ENCODE measurements around the gene ARHGEF17. TPM values are rescaled to one million over a fixed set of nuclear protein-coding genes. Genes with fewer than 3 reads are reported as not detected.

The ARHGEF17 gene
- total and polyA plus RNA-seq, 2 of the 8 experiments (the other 6 are each of a cell fraction or from before 2014, with no cell fraction given) = 11.3 to 14.6 TPM

DNA sequence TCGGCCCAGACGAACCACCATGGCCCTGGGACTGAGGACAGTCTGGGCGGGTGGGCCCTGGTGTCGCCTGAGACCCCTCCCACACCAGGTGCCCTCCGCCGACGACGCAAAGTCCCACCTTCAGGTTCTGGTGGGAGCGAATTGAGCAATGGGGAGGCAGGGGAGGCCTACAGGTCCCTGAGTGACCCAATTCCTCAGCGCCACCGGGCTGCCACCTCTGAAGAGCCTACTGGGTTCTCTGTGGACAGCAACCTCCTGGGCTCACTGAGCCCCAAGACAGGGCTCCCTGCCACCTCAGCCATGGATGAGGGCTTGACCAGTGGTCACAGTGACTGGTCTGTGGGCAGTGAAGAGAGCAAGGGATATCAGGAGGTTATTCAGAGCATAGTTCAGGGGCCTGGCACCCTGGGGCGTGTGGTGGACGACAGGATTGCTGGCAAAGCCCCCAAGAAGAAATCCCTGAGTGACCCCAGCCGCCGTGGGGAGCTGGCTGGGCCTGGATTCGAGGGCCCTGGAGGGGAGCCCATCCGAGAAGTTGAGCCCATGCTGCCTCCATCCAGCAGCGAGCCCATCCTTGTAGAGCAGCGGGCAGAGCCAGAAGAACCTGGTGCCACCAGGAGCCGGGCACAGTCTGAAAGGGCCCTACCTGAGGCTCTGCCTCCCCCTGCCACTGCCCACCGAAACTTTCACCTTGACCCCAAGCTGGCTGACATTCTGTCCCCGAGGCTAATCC, 2.8 kb downstream of the ARHGEF17 start:
- Histone ChIP-seq H3K9ac (replicated peaks in 1 of 4; ENCODE audit: extremely low read depth in 1 of 4, low read depth in 3 of 4, low read length in 3 of 4) (no peak overlapping the region), H2BK15ac (ENCODE audit: low read length) (no peak overlapping the region), H3K4ac (replicated peaks; ENCODE audit: insufficient read length, low read depth, low read length) (no peak overlapping the region), H3K9me3 (ENCODE audit: insufficient read depth in 2 of 2, low read depth in 1 of 2, low read length in 1 of 2) (no peaks in the 10 kb centered on the region), H4K91ac (replicated peaks; ENCODE audit: insufficient read length, low read length) (no peak overlapping the region), H3K27ac (ENCODE audit: low read depth, low read length) (no peak overlapping the region), H3K4me1 (replicated peaks in 1 of 4; ENCODE audit: control insufficient read depth in 3 of 4, insufficient read depth in 4 of 4, low read length in 3 of 4) (peaks cover 3 to 25% (median 12%) of the 10 kb centered on the region in 4 experiments), H3K23ac (ENCODE audit: insufficient read length) (no peak overlapping the region), H3K79me1 (ENCODE audit: low read depth, low read length) (peaks cover 7% of the 10 kb centered on the region), H2BK20ac (ENCODE audit: low read length) (no peak overlapping the region), H3K18ac (ENCODE audit: extremely low read depth, low read length) (no peak overlapping the region), H4K5ac (ENCODE audit: insufficient read length, low read depth, low read length) (no peak overlapping the region), H2AFZ (ENCODE audit: low read length) (no peak overlapping the region), H4K8ac (ENCODE audit: extremely low read depth, insufficient read depth, low read length) (no peak overlapping the region), H3K14ac (ENCODE audit: insufficient read length) (no peak overlapping the region), H2BK5ac (ENCODE audit: low read depth, low read length) (no peak overlapping the region), H3K56ac (replicated peaks; ENCODE audit: insufficient read length, low read depth, low read length) (no peak overlapping the region), H4K20me1 (replicated peaks in 1 of 2; ENCODE audit: control insufficient read depth in 1 of 2, insufficient read depth in 2 of 2, low read length in 2 of 2) (peaks cover 11 to 33% of the 10 kb centered on the region in 2 experiments), H3K79me2 (ENCODE audit: control insufficient read depth in 1 of 2, insufficient read depth in 2 of 2, low read length in 2 of 2) (no peaks in the 10 kb centered on the region), H2BK12ac (ENCODE audit: low read depth, low read length) (0 out of 2 replicates have a peak overlapping the region, but pooled peaks have one; percentile 33), H3K4me2 (ENCODE audit: insufficient read depth in 1 of 2, low read depth in 2 of 2, low read length in 2 of 2) (no peak overlapping the region), H3K36me3 (ENCODE audit: control insufficient read depth in 2 of 4, insufficient read depth in 4 of 4, low read length in 3 of 4) (no peaks in the 10 kb centered on the region), H2BK120ac (replicated peaks; ENCODE audit: low read depth, low read length) (no peak overlapping the region), H2AK5ac (ENCODE audit: low read depth, low read length) (no peak overlapping the region), H3K23me2 (ENCODE audit: low read depth, low read length) (peaks cover 18% of the 10 kb centered on the region), H3K4me3 (ENCODE audit: extremely low read depth in 1 of 4, insufficient read depth in 2 of 4, low read depth in 3 of 4, low read length in 4 of 4) (no peak overlapping the region), H3K27me3 (replicated peaks in 1 of 4; ENCODE audit: control insufficient read depth in 3 of 4, extremely low read depth in 1 of 4, insufficient read depth in 3 of 4, low read length in 3 of 4) (peaks cover 0 to 38% (median 28%) of the 10 kb centered on the region in 4 experiments; a peak in 6 of 7 replicates)
- no peak for DNase-seq (ENCODE audit: low read depth in 1 of 2, low spot score in 2 of 2)
- CTCF ChIA-PET (ENCODE audit: partially characterized antibody) = interaction anchor here (0.6 to 25.1 kb wide), 6 partner anchors 14 to 81 kb away, joined by 3 to 383 read pairs (median 172); no protein-coding TSS in a partner anchor
- 97% methylated on average over 17 of the region's 22 CpGs; no CpG with 5 or more reads in 1 of the 2 experiments for WGBS, 2 experiments (ENCODE audit: extremely low coverage in 1 of 2, insufficient coverage in 1 of 2, insufficient read length in 1 of 2, insufficient replicate concordance in 2 of 2, low coverage in 1 of 2, low lambda C conversion rate in 2 of 2, missing lambda C conversion rate in 1 of 2)
- POLR2A ChIA-PET (ENCODE audit: partially characterized antibody) = interaction anchor here (7.8 kb wide), 1 partner anchor 16 kb away, joined by 91 read pairs; no protein-coding TSS in a partner anchor
- no peak for FAIRE-seq
- TF ChIP-seq TAF1 (IDR thresholded peaks at IDR 0.05; ENCODE audit: low read depth, low read length) (no peak), TBP (IDR thresholded peaks at IDR 0.05; ENCODE audit: low read depth, low read length) (no peak), HDAC6 (IDR thresholded peaks at IDR 0.05; ENCODE audit: low read depth, low read length) (no peak), SP1 (IDR thresholded peaks at IDR 0.05; ENCODE audit: low read depth, low read length) (no peak), POLR2A (IDR thresholded peaks at IDR 0.05; ENCODE audit: control extremely low read depth in 1 of 2, low read depth in 2 of 2, low read length in 2 of 2) (no peak), RFX5 (IDR thresholded peaks at IDR 0.05; ENCODE audit: borderline replicate concordance, low read depth, low read length) (no peak), CHD1 (IDR thresholded peaks at IDR 0.05; ENCODE audit: low read depth, low read length) (no peak), BCL11A (IDR thresholded peaks at IDR 0.05; ENCODE audit: low read depth in 2 of 2, low read length in 2 of 2) (no peak), BRCA1 (IDR thresholded peaks at IDR 0.05; ENCODE audit: low read depth, low read length) (no peak), TCF12 (IDR thresholded peaks at IDR 0.05; ENCODE audit: low read depth, low read length) (no peak), SRF (IDR thresholded peaks at IDR 0.05; ENCODE audit: low read depth, low read length) (no peak), JUN (IDR thresholded peaks at IDR 0.05; ENCODE audit: low read depth, low read length) (no peak)

Data from H1 (cell line).